Measurements from ENCODE around the gene ATAT1. TPM values are rescaled to one million over a fixed set of nuclear protein-coding genes. Genes with fewer than 3 reads are reported as not detected.
"Not testable (repeated sequence)": the region's sequence is repeated elsewhere in the genome, so short reads cannot be mapped to it uniquely, and the experiment has no call there.

The ATAT1 gene
- total RNA-seq, 1 donor from 2014 or later: 11.4 TPM

GRCh38 chr6:30664994-30665767 is 38.5 kb downstream of the ATAT1 start:
- peaks cover 42% of the 10 kb centered on the region for H3K36me3 Mint-ChIP-seq (ENCODE audit: low read depth)

GRCh38 chr6:30666300-30666699 is 39.6 kb downstream of the ATAT1 start:
- H3K4me3 Mint-ChIP-seq (ENCODE audit: unreplicated experiment); H3K27me3 Mint-ChIP-seq (ENCODE audit: low read depth); DNase-seq (ENCODE audit: low spot score); H3K4me1 Mint-ChIP-seq (ENCODE audit: low read depth); H3K27ac Mint-ChIP-seq (ENCODE audit: unreplicated experiment); H3K9me3 Mint-ChIP-seq (ENCODE audit: low read depth): not testable (repeated sequence)
- H3K36me3 Mint-ChIP-seq (ENCODE audit: low read depth): peaks cover 46% of the 10 kb centered on the region

More at GRCh38 chr6:30664994-30665767, 38.5 kb downstream of the ATAT1 start:
- Mint-ChIP-seq H3K4me3 (ENCODE audit: unreplicated experiment) (no peak overlapping the region), H3K4me1 (ENCODE audit: low read depth) (no peaks in the 10 kb centered on the region), H3K27ac (ENCODE audit: unreplicated experiment) (no peak overlapping the region), H3K27me3 (ENCODE audit: low read depth) (no peaks in the 10 kb centered on the region), H3K9me3 (ENCODE audit: low read depth) (no peaks in the 10 kb centered on the region)
- no peak for TF ChIP-seq CTCF (IDR thresholded peaks at IDR 0.05)
- no peak for DNase-seq (ENCODE audit: low spot score)

- Mint-ChIP-seq H3K27me3 (ENCODE audit: low read depth) (no peaks in the 10 kb centered on the region), H3K36me3 (ENCODE audit: low read depth) (peaks cover 18% of the 10 kb centered on the region), H3K4me3 (ENCODE audit: unreplicated experiment) (peak overlapping the region; percentile 66), H3K9me3 (ENCODE audit: low read depth) (no peaks in the 10 kb centered on the region), H3K4me1 (ENCODE audit: low read depth) (peaks cover 24% of the 10 kb centered on the region), H3K27ac (ENCODE audit: unreplicated experiment) (peak overlapping the region; percentile 55)
- no peak for DNase-seq (ENCODE audit: low spot score)
- TF ChIP-seq CTCF (IDR thresholded peaks at IDR 0.05): peak; percentile 46
Observed at GRCh38 chr6:30670760-30671527, 44.3 kb downstream of the ATAT1 start.

GRCh38 chr6:30672445-30673253 is 46.0 kb downstream of the ATAT1 start, which contains the start of gene DHX16:
DHX16 (minus strand) TSS chr6:30673006; CDS start chr6:30672841, 165 bp downstream.
- no peaks in the 10 kb centered on the region for H3K9me3 Mint-ChIP-seq (ENCODE audit: low read depth)
- TF ChIP-seq CTCF (IDR thresholded peaks at IDR 0.05): peak; percentile 90
- H3K27me3 Mint-ChIP-seq (ENCODE audit: low read depth): no peaks in the 10 kb centered on the region

GRCh38 chr6:30676660-30677285 is 50.1 kb downstream of the ATAT1 start:
- Mint-ChIP-seq H3K4me1 (ENCODE audit: low read depth) (peaks cover 50% of the 10 kb centered on the region), H3K27me3 (ENCODE audit: low read depth) (no peaks in the 10 kb centered on the region), H3K27ac (ENCODE audit: unreplicated experiment) (no peak overlapping the region), H3K36me3 (ENCODE audit: low read depth) (peaks cover 19% of the 10 kb centered on the region), H3K4me3 (ENCODE audit: unreplicated experiment) (no peak overlapping the region), H3K9me3 (ENCODE audit: low read depth) (no peaks in the 10 kb centered on the region)
- DNase-seq (ENCODE audit: low spot score): no peak
- no peak for TF ChIP-seq CTCF (IDR thresholded peaks at IDR 0.05)

More at GRCh38 chr6:30672445-30673253, 46.0 kb downstream of the ATAT1 start, which contains the start of gene DHX16:
- Mint-ChIP-seq H3K27ac (ENCODE audit: unreplicated experiment) (peak within 1 kb of the TSS; percentile 89), H3K36me3 (ENCODE audit: low read depth) (peaks cover 28% of the 10 kb centered on the region), H3K4me3 (ENCODE audit: unreplicated experiment) (peak within 1 kb of the TSS; percentile 89), H3K4me1 (ENCODE audit: low read depth) (peaks cover 30% of the 10 kb centered on the region)
- no peak for DNase-seq (ENCODE audit: low spot score)

All from chondrocyte (in vitro differentiated cells).